Tibial nerve (tissue), 4 donors: ENCODE results near the gene IRS1. TPM values are rescaled to one million over a fixed set of nuclear protein-coding genes. Genes with fewer than 3 reads are reported as not detected.

ENCODE experiments used
- DNase-seq, 2 donors: peaks; one replicate each; pipeline ENCODE4 v3.0.0-alpha.2; 2019; ENCODE audit warnings: low spot score in 2 of 2
- H3K27ac ChIP-seq, 4 donors: fragments of 200-600 bp; sonication (generic) in 3 of 4; one replicate each; pipeline ENCODE4 v1.5.1; 2017 to 2019; ENCODE audit warnings: mild to moderate bottlenecking in 1 of 4
- H3K27me3 ChIP-seq, 2 donors: fragments of 200-600 bp; sonication (generic) in 1 of 2; one replicate each; pipeline versions ENCODE4 v1.5.1 to v1.6.0; 2017 to 2019
- H3K36me3 ChIP-seq, 3 donors: fragments of 200-600 bp; sonication (generic); one replicate each; pipeline ENCODE4 v1.5.1; 2018 to 2019
- H3K4me1 ChIP-seq, 4 donors: fragments of 200-600 bp; sonication (generic) in 3 of 4; one replicate each; pipeline ENCODE4 v1.5.1; 2017 to 2019
- H3K4me3 ChIP-seq, 4 donors: fragments of 200-600 bp; sonication (generic) in 3 of 4; one replicate each; pipeline ENCODE4 v1.5.1; 2017 to 2019; ENCODE audit warnings: mild to moderate bottlenecking in 1 of 4, moderate library complexity in 1 of 4
- H3K9me3 ChIP-seq, 4 donors: fragments of 200-600 bp; sonication (generic) in 3 of 4; one replicate each; pipeline ENCODE4 v1.5.1; 2017 to 2019
- CTCF ChIP-seq, 5 experiments: fragments of 200-600 bp in 3 of 5; fragments of 450-650 bp in 2 of 5; sonication (generic) in 3 of 5; IDR thresholded peaks; one replicate each; pipeline ENCODE4 v1.5.1; 2016 to 2019; ENCODE audit warnings: antibody characterized with exemption in 5 of 5, mild to moderate bottlenecking in 3 of 5, moderate library complexity in 2 of 5
- EP300 ChIP-seq, 2 donors: sonication (generic); formaldehyde crosslinking; IDR thresholded peaks; one replicate each; pipeline ENCODE4 v1.6.1; 2017; ENCODE audit warnings: antibody characterized with exemption in 2 of 2, mild to moderate bottlenecking in 1 of 2
- POLR2A ChIP-seq, 2 donors: fragments of 450-650 bp; IDR thresholded peaks; one replicate each; pipeline ENCODE4 v1.6.1; 2017; ENCODE audit warnings: antibody characterized with exemption in 2 of 2, mild to moderate bottlenecking in 2 of 2, moderate library complexity in 2 of 2
- WGBS, 2 donors: methylation state at CpG; one replicate each; pipeline ENCODE4 v1.1.5; 2018; 5-methylcytosine and 5-hydroxymethylcytosine counted together
- total RNA-seq, 4 donors: library from RNA; depleted of rRNA; stranded (reverse); fragments of >200 nt; gene quantifications; one replicate each; pipeline ENCODE4 v1.1.0, GENCODE V29; 2016

Gene IRS1, protein sequence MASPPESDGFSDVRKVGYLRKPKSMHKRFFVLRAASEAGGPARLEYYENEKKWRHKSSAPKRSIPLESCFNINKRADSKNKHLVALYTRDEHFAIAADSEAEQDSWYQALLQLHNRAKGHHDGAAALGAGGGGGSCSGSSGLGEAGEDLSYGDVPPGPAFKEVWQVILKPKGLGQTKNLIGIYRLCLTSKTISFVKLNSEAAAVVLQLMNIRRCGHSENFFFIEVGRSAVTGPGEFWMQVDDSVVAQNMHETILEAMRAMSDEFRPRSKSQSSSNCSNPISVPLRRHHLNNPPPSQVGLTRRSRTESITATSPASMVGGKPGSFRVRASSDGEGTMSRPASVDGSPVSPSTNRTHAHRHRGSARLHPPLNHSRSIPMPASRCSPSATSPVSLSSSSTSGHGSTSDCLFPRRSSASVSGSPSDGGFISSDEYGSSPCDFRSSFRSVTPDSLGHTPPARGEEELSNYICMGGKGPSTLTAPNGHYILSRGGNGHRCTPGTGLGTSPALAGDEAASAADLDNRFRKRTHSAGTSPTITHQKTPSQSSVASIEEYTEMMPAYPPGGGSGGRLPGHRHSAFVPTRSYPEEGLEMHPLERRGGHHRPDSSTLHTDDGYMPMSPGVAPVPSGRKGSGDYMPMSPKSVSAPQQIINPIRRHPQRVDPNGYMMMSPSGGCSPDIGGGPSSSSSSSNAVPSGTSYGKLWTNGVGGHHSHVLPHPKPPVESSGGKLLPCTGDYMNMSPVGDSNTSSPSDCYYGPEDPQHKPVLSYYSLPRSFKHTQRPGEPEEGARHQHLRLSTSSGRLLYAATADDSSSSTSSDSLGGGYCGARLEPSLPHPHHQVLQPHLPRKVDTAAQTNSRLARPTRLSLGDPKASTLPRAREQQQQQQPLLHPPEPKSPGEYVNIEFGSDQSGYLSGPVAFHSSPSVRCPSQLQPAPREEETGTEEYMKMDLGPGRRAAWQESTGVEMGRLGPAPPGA (N-terminal part only)
- 10 to 100 TPM in 3 of 4 donors, 1 to 10 TPM in 1; 9.4 to 11.7 (median 11.2) TPM for total RNA-seq

DNA sequence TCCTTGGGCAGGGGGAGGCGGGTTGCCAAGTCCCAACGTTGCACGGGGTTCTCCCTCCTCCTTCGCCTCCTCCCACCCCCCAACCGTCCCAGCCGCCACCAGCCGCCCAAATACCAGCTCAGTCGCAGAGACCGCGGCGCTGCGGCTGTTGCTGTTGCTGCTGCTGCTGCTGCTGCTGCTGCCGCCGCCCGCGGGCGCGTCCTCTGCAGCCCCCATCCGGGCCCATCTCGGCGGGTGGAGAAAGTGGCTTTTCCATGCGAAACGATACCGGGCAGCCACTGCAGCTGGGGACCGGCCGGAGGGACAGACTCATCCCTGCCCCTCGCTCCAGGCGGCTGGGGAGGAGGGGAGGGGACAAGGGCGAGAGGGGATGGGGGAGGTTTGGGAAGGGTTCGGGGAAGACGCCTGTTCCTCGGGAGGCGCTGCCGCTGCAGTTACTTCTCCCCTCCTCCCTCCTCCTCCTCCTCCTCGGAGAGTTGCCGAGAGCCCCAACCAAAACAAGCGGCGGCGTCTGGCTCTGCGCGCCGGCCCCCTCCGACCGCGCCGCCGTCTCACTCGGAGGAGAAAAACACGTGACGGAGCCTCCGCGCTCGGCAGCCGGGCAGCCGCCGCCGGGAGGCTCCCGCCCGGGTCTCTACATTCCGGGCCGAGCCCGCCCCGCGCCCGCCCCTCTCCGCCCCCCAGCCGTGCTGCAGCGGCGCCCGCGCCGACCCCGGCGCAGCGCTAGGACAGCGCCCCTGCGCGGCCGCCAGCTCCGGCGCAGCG is at the start of gene IRS1:
TSS of gene IRS1 (minus strand) at position 610 of the 765 bp plus-strand sequence. CDS start 1,082 bp downstream, outside the sequence.
- H3K27ac ChIP-seq, result peak within 1 kb of the TSS; percentile 78 to 94 (median 86)
- H3K36me3 ChIP-seq, result peaks cover 0 to 23% (median 0%) of the 10 kb centered on the region in 3 donors
- peak within 1 kb of the TSS; percentile 67 to 93 (median 84) for H3K4me3 ChIP-seq
- H3K4me1 ChIP-seq, result peaks cover 0 to 71% (median 21%) of the 10 kb centered on the region in 4 donors
- 1 to 2% methylated on average over 12 to 52 of the region's 82 CpGs for WGBS, 2 donors
- H3K27me3 ChIP-seq, result no peaks in the 10 kb centered on the region
- H3K9me3 ChIP-seq, result no peaks in the 10 kb centered on the region
- TF ChIP-seq CTCF (IDR thresholded peaks at IDR 0.05), result peak; percentile 27 to 86 (median 69)
- peak in 1 of 2 donors; percentile 54 for TF ChIP-seq EP300 (IDR thresholded peaks at IDR 0.05)
- no peak for TF ChIP-seq POLR2A (IDR thresholded peaks at IDR 0.05)
- peak in 1 of 2 donors; percentile 36 for DNase-seq

- Histone ChIP-seq H3K27me3 (no peaks in the 10 kb centered on the region), H3K9me3 (no peaks in the 10 kb centered on the region), H3K27ac (no peak overlapping the region), H3K4me3 (no peak overlapping the region), H3K4me1 (peaks cover 0 to 3% (median 0%) of the 10 kb centered on the region in 4 donors), H3K36me3 (no peaks in the 10 kb centered on the region)
- WGBS, 2 donors, result 67 to 78% methylated on average over 2 of the region's 2 CpGs
- no peak for DNase-seq
- TF ChIP-seq CTCF (IDR thresholded peaks at IDR 0.05) (no peak), POLR2A (IDR thresholded peaks at IDR 0.05) (no peak), EP300 (IDR thresholded peaks at IDR 0.05) (no peak)
Observed at GRCh38 chr2:226849349-226849748, 49.7 kb upstream of the IRS1 start.

DNA sequence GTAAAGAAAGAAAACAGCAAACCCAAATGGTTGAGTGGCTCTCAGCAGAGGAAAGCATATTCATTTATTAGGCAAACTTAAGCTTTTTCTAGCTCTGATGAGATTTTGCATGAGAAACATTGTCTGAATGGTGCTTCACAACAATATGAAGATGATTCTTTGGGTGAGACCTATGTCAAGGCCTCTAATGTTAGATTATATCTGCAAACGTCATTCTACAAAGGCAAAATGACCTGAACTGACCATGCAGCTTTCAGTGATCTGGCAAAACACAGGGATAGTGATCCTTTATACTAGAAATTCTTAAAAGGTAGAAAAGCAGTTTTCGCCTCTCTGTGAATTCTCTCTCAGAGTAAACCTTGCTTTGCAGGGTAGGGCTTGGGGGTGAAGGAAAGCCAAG is 47.9 kb upstream of the IRS1 start:
- Histone ChIP-seq H3K4me3 (no peak overlapping the region), H3K4me1 (peaks cover 0 to 3% (median 0%) of the 10 kb centered on the region in 4 donors), H3K36me3 (no peaks in the 10 kb centered on the region), H3K27ac (no peak overlapping the region), H3K9me3 (peaks cover 0 to 2% (median 0%) of the 10 kb centered on the region in 4 donors), H3K27me3 (no peaks in the 10 kb centered on the region)
- WGBS, 2 donors, result 72 to 79% methylated on average over 2 of the region's 2 CpGs
- DNase-seq, result no peak
- TF ChIP-seq EP300 (IDR thresholded peaks at IDR 0.05) (no peak), POLR2A (IDR thresholded peaks at IDR 0.05) (no peak), CTCF (IDR thresholded peaks at IDR 0.05) (no peak)

DNA sequence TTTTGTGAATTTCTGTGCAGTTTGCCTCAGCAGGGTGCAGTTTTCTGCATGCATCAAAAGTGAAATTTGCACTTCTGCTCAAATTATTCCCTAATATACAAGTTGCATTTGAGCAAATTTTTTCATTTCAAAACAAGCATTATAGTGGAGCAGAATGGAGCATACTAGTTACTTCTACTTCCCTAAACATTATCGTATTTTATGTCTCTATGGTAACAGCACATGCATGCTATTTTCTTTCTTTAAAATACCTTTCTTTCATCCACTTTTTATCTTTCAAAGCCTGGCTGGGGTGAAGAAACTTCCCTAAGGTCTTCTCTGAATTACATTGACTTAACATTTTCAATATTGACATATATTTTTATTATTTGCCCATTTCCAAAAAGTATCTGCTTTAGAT is 47.5 kb upstream of the IRS1 start:
- Histone ChIP-seq H3K9me3 (peaks cover 0 to 5% (median 0%) of the 10 kb centered on the region in 4 donors), H3K4me3 (no peak overlapping the region), H3K4me1 (peaks cover 0 to 3% (median 0%) of the 10 kb centered on the region in 4 donors), H3K27me3 (no peaks in the 10 kb centered on the region), H3K27ac (no peak overlapping the region), H3K36me3 (no peaks in the 10 kb centered on the region)
- TF ChIP-seq POLR2A (IDR thresholded peaks at IDR 0.05), result no peak
- TF ChIP-seq CTCF (IDR thresholded peaks at IDR 0.05), result no peak
- no peak for TF ChIP-seq EP300 (IDR thresholded peaks at IDR 0.05)
- WGBS, 2 donors, result 69 to 78% methylated on average over 1 of the region's 1 CpG
- no peak for DNase-seq
